GM23338 (cell line): Measurements from ENCODE around the gene NOXA1. TPM values are rescaled to one million over a fixed set of nuclear protein-coding genes. Genes with fewer than 3 reads are reported as not detected.

Source experiments
- ATAC-seq: fragments of 200-7000 bp; cut with Tn5 transposase; 3 replicates; pipeline ENCODE4 v1.9.1; 2020
- DNase-seq: peaks from one replicate; pipeline ENCODE4 v3.0.0-alpha.2; 2015; ENCODE audit warnings: low spot score
- H2AFZ ChIP-seq: fragments of 200-600 bp; sonication (generic); 2 replicates; pipeline ENCODE4 v1.8.0; 2016; ENCODE audit warnings: antibody characterized with exemption, mild to moderate bottlenecking, moderate library complexity
- H3F3A ChIP-seq: fragments of 200-600 bp; sonication (generic); replicated peaks from 2 replicates; pipeline ENCODE4 v1.8.0; 2017; ENCODE audit warnings: antibody characterized with exemption, mixed run types, low read depth
- H3K27ac ChIP-seq: fragments of 200-600 bp; sonication (generic); 2 replicates; pipeline ENCODE4 v1.6.1; 2016; ENCODE audit warnings: low read depth
- H3K27me3 ChIP-seq: fragments of 200-600 bp; sonication (generic); 2 replicates; pipeline ENCODE4 v1.8.0; 2016; ENCODE audit warnings: mild to moderate bottlenecking, mixed run types, moderate library complexity; ENCODE audit not compliant: insufficient read depth
- H3K36me3 ChIP-seq: fragments of 200-600 bp; sonication (generic); 2 replicates; pipeline ENCODE4 v1.8.0; 2016; ENCODE audit warnings: mild to moderate bottlenecking; ENCODE audit not compliant: insufficient read depth
- H3K4me1 ChIP-seq: fragments of 200-600 bp; sonication (generic); 2 replicates; pipeline ENCODE4 v1.8.0; 2016; ENCODE audit warnings: mild to moderate bottlenecking, moderate library complexity; ENCODE audit not compliant: insufficient read depth
- H3K4me2 ChIP-seq: fragments of 200-600 bp; sonication (generic); 2 replicates; pipeline ENCODE4 v1.7.1; 2017; ENCODE audit warnings: mixed run types
- H3K4me3 ChIP-seq: fragments of 200-600 bp; sonication (generic); 2 replicates; pipeline ENCODE4 v1.6.1; 2016; ENCODE audit warnings: mixed run types
- H3K79me2 ChIP-seq: fragments of 200-600 bp; sonication (generic); replicated peaks from 2 replicates; pipeline ENCODE4 v1.8.0; 2017; ENCODE audit warnings: mild to moderate bottlenecking; ENCODE audit not compliant: insufficient read depth
- H3K9me2 ChIP-seq: fragments of 200-600 bp; sonication (generic); 2 replicates; pipeline ENCODE4 v1.8.0; 2017; ENCODE audit not compliant: insufficient read depth
- H4K20me1 ChIP-seq: fragments of 200-600 bp; sonication (generic); replicated peaks from 2 replicates; pipeline ENCODE4 v1.8.0; 2017; ENCODE audit warnings: mild to moderate bottlenecking; ENCODE audit not compliant: insufficient read depth
- H3K27ac Mint-ChIP-seq: 2 replicates; pipeline ENCODE4 v1.8.0; 2020; ENCODE audit warnings: inconsistent platforms, mild to moderate bottlenecking, moderate library complexity, mixed read lengths
- H3K27me3 Mint-ChIP-seq: 3 replicates; pipeline ENCODE4 v1.8.0; 2022; ENCODE audit warnings: low read depth, mild to moderate bottlenecking, moderate library complexity, mixed read lengths, inconsistent platforms; ENCODE audit not compliant: insufficient read depth, poor library complexity
- H3K36me3 Mint-ChIP-seq: 3 replicates; pipeline ENCODE4 v1.8.0; 2021; ENCODE audit warnings: low read depth, mild to moderate bottlenecking, inconsistent platforms, moderate library complexity, mixed read lengths
- H3K4me1 Mint-ChIP-seq: 3 replicates; pipeline ENCODE4 v1.8.0; 2020; ENCODE audit warnings: mild to moderate bottlenecking, inconsistent platforms, mixed read lengths
- H3K4me3 Mint-ChIP-seq: 3 replicates; pipeline ENCODE4 v1.8.0; 2021; ENCODE audit warnings: moderate library complexity, mild to moderate bottlenecking, inconsistent platforms, mixed read lengths
- H3K9me3 Mint-ChIP-seq: 3 replicates; pipeline ENCODE4 v1.8.0; 2020; ENCODE audit warnings: moderate library complexity, mild to moderate bottlenecking, inconsistent platforms, mixed read lengths
- CREB1 ChIP-seq: fragments of 250-450 bp; sonication (Bioruptor Pico); IDR thresholded peaks from 2 replicates; pipeline ENCODE4 v1.5.0; 2020; ENCODE audit warnings: low read depth, mild to moderate bottlenecking, moderate library complexity
- EZH2phosphoT487 ChIP-seq: fragments of 200-600 bp; sonication (generic); IDR thresholded peaks from one replicate; pipeline ENCODE4 v1.8.1; 2018; ENCODE audit warnings: antibody characterized with exemption; ENCODE audit not compliant: unreplicated experiment
- JUNB ChIP-seq: IDR thresholded peaks from one replicate; pipeline ENCODE4 v1.6.1; 2016; ENCODE audit warnings: antibody characterized with exemption; ENCODE audit not compliant: unreplicated experiment
- NANOG ChIP-seq: IDR thresholded peaks from 2 replicates; pipeline ENCODE4 v1.6.1; 2016; ENCODE audit warnings: antibody characterized with exemption, borderline replicate concordance
- POLR2AphosphoS5 ChIP-seq: IDR thresholded peaks from 2 replicates; pipeline ENCODE4 v1.6.1; 2016; ENCODE audit warnings: antibody characterized with exemption, low read depth
- REST ChIP-seq: IDR thresholded peaks from one replicate; pipeline ENCODE4 v1.6.1; 2018; ENCODE audit warnings: antibody characterized with exemption; ENCODE audit not compliant: unreplicated experiment
- ZNF114 ChIP-seq: fragments of 250-450 bp; sonication (Bioruptor Pico); IDR thresholded peaks from 2 replicates; pipeline ENCODE4 v1.5.0; 2020; ENCODE audit warnings: mild to moderate bottlenecking, moderate library complexity
- ZNF331 ChIP-seq: fragments of 250-450 bp; sonication (Bioruptor Pico); IDR thresholded peaks from 2 replicates; pipeline ENCODE4 v1.5.0; 2020; ENCODE audit warnings: low read depth, mild to moderate bottlenecking, moderate library complexity
- ZNF462 ChIP-seq: fragments of 250-450 bp; sonication (Bioruptor Pico); IDR thresholded peaks from 2 replicates; pipeline ENCODE4 v1.5.0; 2020; ENCODE audit warnings: mild to moderate bottlenecking, moderate library complexity
- polyA plus RNA-seq: library from polyadenylated mRNA; unstranded; fragments of >200 nt; fragmentation: Nextera tagmentation; extraction: Ambion mirVana; gene quantifications from 2 replicates; pipeline ENCODE4 v1.2.1, GENCODE V29; 2016
- total RNA-seq: library from RNA; depleted of rRNA; stranded (reverse); fragments of >200 nt; shearing (Covaris generic); gene quantifications from 2 replicates; pipeline ENCODE4 v1.2.3, GENCODE V29; 2014

NOXA1 gene
- total and polyA plus RNA-seq, 2 experiments from 2014 or later: 0.59 to 0.68 TPM

DNA sequence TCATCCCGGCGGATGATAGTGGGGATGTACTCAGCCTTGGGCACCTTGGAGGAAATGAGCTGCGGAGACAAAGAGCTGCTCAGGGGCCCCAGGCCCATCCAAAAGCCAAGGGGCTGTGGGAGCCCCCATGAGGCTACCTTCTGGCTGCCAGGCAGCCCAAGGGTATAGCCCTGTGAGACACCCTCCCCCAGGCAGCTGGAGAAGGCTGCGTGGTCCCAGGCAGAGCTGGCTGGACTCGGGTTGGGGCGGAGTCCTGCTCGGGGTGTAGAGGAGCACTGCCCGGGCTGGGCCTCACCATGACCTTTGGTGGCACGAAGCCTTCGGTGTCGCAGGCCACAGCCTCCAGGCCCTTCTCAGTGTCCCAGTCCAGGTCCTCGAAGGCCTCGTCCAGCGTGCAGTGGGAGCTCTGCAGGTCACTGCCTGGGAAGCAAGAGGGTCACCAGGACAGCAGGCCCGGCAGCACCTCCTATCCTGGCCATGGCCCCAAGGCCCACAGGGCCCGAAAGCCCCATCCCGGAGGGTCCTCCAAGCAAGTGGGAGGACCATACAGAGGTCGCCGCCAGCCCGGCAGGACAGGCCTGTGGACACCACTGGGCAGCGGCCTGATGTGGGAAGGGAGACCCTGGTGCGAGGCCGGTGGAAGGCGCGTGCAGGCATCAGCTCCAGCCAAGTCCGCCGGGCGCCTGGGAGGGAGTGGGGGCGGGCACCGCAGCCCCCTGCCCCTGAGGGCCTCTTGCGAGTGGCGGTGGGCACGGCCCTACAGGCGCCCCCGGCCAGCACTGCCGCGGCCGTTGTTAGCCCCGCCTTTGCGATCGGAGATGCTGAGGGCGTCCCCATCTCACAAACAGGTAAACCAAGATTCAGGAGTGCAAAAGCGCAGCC lies 29.8 kb downstream of the NOXA1 start (continued):
- TF ChIP-seq REST (no peak), CREB1 (CRISPR knock-in tag) (no peak)

DNA sequence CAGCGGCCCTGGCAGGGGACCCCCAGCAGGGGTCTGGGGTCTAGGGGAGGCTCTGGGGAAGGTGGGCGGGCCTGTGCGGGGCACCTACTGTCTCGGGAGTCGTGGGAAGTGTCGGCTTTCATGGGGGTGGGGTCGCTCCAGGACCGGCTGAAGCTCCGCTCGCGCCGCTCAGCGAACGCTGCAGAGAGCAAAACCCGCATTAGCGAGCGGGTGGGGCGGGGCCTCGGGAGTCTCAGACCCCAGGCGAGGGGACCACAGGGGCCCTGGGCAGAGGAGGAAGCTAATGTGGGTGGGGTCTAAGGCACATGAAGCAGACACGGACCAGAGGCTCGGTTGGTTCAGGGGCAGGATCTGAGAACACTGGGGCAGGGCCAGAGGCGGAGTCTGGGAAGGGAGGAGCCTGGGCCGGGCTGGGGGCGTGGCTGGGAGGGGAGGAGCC lies 30.5 kb downstream of the NOXA1 start:
- peak; percentile 89 for ATAC-seq
- no peak overlapping the region for H3K27ac Mint-ChIP-seq
- TF ChIP-seq EZH2phosphoT487: no peak
- TF ChIP-seq REST: no peak
- no peak; the same call in none of the 2 replicates for TF ChIP-seq POLR2AphosphoS5
- TF ChIP-seq JUNB: no peak
- no peak for TF ChIP-seq NANOG
- no peak for TF ChIP-seq ZNF462 (CRISPR knock-in tag)
- no peak for TF ChIP-seq ZNF114 (CRISPR knock-in tag)
- TF ChIP-seq ZNF331: no peak

More for the DNA sequence above, 30.5 kb downstream of the NOXA1 start:
- Histone ChIP-seq H3K9me2 (no peaks in the 10 kb centered on the region), H3K4me1 (peaks cover 6% of the 10 kb centered on the region; the same call in 1 of the 2 replicates), H3K36me3 (peaks cover 6% of the 10 kb centered on the region; the same call in 1 of the 2 replicates), H3K4me3 (peak overlapping the region; percentile 65), H3K27ac (no peak overlapping the region), H4K20me1 (no peaks in the 10 kb centered on the region; the same call in 1 of the 2 replicates), H3K27me3 (no peaks in the 10 kb centered on the region), H3K4me2 (peak overlapping the region; percentile 90), H3K79me2 (no peaks in the 10 kb centered on the region), H3F3A (0 out of 2 replicates have a peak, but pooled peaks cover 3% of the 10 kb centered on the region), H2AFZ (no peak overlapping the region)
- Mint-ChIP-seq H3K36me3 (peaks cover 6% of the 10 kb centered on the region; the same call in 2 of the 3 replicates), H3K9me3 (no peaks in the 10 kb centered on the region), H3K4me1 (peaks cover 6% of the 10 kb centered on the region; the same call in 1 of the 3 replicates), H3K27me3 (peaks cover 6% of the 10 kb centered on the region), H3K4me3 (peak overlapping the region; percentile 76)
- DNase-seq: peak; percentile 96
